Jurkat, Clone E6-1 (cell line): ENCODE data around the gene LINC00632.
A peak's percentile ranks its signal among the peaks of the same experiment; 100 is the strongest.

Source experiments
- DNase-seq: peaks from one replicate; pipeline ENCODE4 v3.0.0-alpha.2; 2011; ENCODE audit warnings: low read depth, low spot score
- H3K4me3 ChIP-seq: 2 replicates; pipeline ENCODE4 v1.5.1; 2011; ENCODE audit warnings: mild to moderate bottlenecking, low read length, control low read depth, moderate library complexity

LINC00632 gene

GRCh38 chrX:140756941-140757340 lies 47.4 kb downstream of the LINC00632 start:
- H3K4me3 ChIP-seq, result no peak overlapping the region
- DNase-seq, result no peak

- peak; percentile 63 for DNase-seq
- H3K4me3 ChIP-seq, result no peak overlapping the region
Observed at GRCh38 chrX:140762061-140762460, 52.5 kb downstream of the LINC00632 start.

- DNase-seq, result no peak
- H3K4me3 ChIP-seq, result no peak overlapping the region
Observed at GRCh38 chrX:140764401-140764919, 54.9 kb downstream of the LINC00632 start.

GRCh38 chrX:140765043-140765784 lies 55.7 kb downstream of the LINC00632 start:
- no peak for DNase-seq
- H3K4me3 ChIP-seq, result no peak overlapping the region

- peak; percentile 26 for DNase-seq
- no peak overlapping the region for H3K4me3 ChIP-seq
Observed at GRCh38 chrX:140766024-140766611, 56.6 kb downstream of the LINC00632 start.

- no peak for DNase-seq
- no peak overlapping the region for H3K4me3 ChIP-seq
Observed at GRCh38 chrX:140767646-140768045, 58.1 kb downstream of the LINC00632 start.

- DNase-seq, result no peak
- H3K4me3 ChIP-seq, result no peak overlapping the region
Observed at GRCh38 chrX:140775211-140775610, 65.7 kb downstream of the LINC00632 start.

- DNase-seq, result no peak
- H3K4me3 ChIP-seq, result no peak overlapping the region
Observed at GRCh38 chrX:140776320-140776719, 66.8 kb downstream of the LINC00632 start.

GRCh38 chrX:140794642-140795041 lies 85.1 kb downstream of the LINC00632 start:
- no peak for DNase-seq
- no peak overlapping the region for H3K4me3 ChIP-seq

- H3K4me3 ChIP-seq, result no peak overlapping the region
- no peak for DNase-seq
Observed at GRCh38 chrX:140799216-140799615, 89.7 kb downstream of the LINC00632 start.

- DNase-seq, result no peak
- H3K4me3 ChIP-seq, result no peak overlapping the region
Observed at GRCh38 chrX:140804292-140804691, 94.7 kb downstream of the LINC00632 start.

GRCh38 chrX:140815868-140816267 lies 106.3 kb downstream of the LINC00632 start:
- H3K4me3 ChIP-seq, result no peak overlapping the region
- peak; percentile 87 for DNase-seq

GRCh38 chrX:140817943-140818342 lies 108.4 kb downstream of the LINC00632 start:
- H3K4me3 ChIP-seq, result no peak overlapping the region
- peak; percentile 48 for DNase-seq

- H3K4me3 ChIP-seq, result no peak overlapping the region
- DNase-seq, result no peak
Observed at GRCh38 chrX:140821280-140821679, 111.7 kb downstream of the LINC00632 start.

- no peak overlapping the region for H3K4me3 ChIP-seq
- DNase-seq, result peak; percentile 52
Observed at GRCh38 chrX:140822184-140822583, 112.6 kb downstream of the LINC00632 start.

GRCh38 chrX:140822861-140823260 lies 113.3 kb downstream of the LINC00632 start:
- no peak for DNase-seq

GRCh38 chrX:140836874-140837273 lies 127.3 kb downstream of the LINC00632 start:
- no peak overlapping the region for H3K4me3 ChIP-seq
- DNase-seq, result no peak

More at GRCh38 chrX:140822861-140823260, 113.3 kb downstream of the LINC00632 start:
- peak overlapping the region; percentile 9; the same call in 1 of the 2 replicates for H3K4me3 ChIP-seq
